SKM-1 treated with dmso at 0.1 percent for 144 hours (cell line): ENCODE data around the gene CLDN24.
"Not testable (repeated sequence)": the region's sequence is repeated elsewhere in the genome, so short reads cannot be mapped to it uniquely, and the experiment has no call there.

Experiments
- DNase-seq: peaks from one replicate; lab custom pipeline; 2025; ENCODE audit not compliant: unreplicated experiment; lab: John Stamatoyannopoulos, UW

The CLDN24 gene

GRCh38 chr4:183347566-183347965 lies 25.3 kb upstream of the CLDN24 start:
- no peak for DNase-seq

- DNase-seq: no peak
These were observed 24.9 kb upstream of the CLDN24 start for GRCh38 chr4:183347146-183347545.

- no peak for DNase-seq
These were observed 23.0 kb upstream of the CLDN24 start for GRCh38 chr4:183345261-183345660.

GRCh38 chr4:183344523-183345255 lies 22.5 kb upstream of the CLDN24 start:
- no peak for DNase-seq

- no peak for DNase-seq
These were observed 21.5 kb upstream of the CLDN24 start for GRCh38 chr4:183343730-183344129.

GRCh38 chr4:183342541-183343533 lies 20.6 kb upstream of the CLDN24 start:
- no peak for DNase-seq

GRCh38 chr4:183337833-183338232 lies 15.6 kb upstream of the CLDN24 start:
- DNase-seq: no peak

- no peak for DNase-seq
These were observed 15.1 kb upstream of the CLDN24 start for GRCh38 chr4:183337349-183337748.

- no peak for DNase-seq
These were observed 13.2 kb upstream of the CLDN24 start for GRCh38 chr4:183335369-183335940.

- DNase-seq: no peak
These were observed 11.8 kb upstream of the CLDN24 start for GRCh38 chr4:183333983-183334382.

GRCh38 chr4:183333202-183333601 lies 11.0 kb upstream of the CLDN24 start:
- no peak for DNase-seq

- DNase-seq: no peak
These were observed 10.2 kb upstream of the CLDN24 start for GRCh38 chr4:183332447-183332846.

- no peak for DNase-seq
These were observed 8.6 kb upstream of the CLDN24 start for GRCh38 chr4:183330841-183331240.

- no peak for DNase-seq
These were observed 7.9 kb upstream of the CLDN24 start for GRCh38 chr4:183329954-183330742.

- no peak for DNase-seq
These were observed 7.0 kb upstream of the CLDN24 start for GRCh38 chr4:183329244-183329643.

GRCh38 chr4:183328832-183329231 lies 6.6 kb upstream of the CLDN24 start:
- no peak for DNase-seq

GRCh38 chr4:183327827-183328226 lies 5.6 kb upstream of the CLDN24 start:
- DNase-seq: no peak

GRCh38 chr4:183326853-183327252 lies 4.6 kb upstream of the CLDN24 start:
- DNase-seq: no peak

- not testable (repeated sequence) for DNase-seq
These were observed 4.2 kb upstream of the CLDN24 start for GRCh38 chr4:183326387-183326786.

- no peak for DNase-seq
These were observed 2.4 kb upstream of the CLDN24 start for GRCh38 chr4:183324619-183325018.

- DNase-seq: not testable (repeated sequence)
These were observed 1.8 kb upstream of the CLDN24 start for GRCh38 chr4:183324056-183324455.
